OCI-LY1 (cell line): ENCODE data around the gene GSK3B.
"Not testable (repeated sequence)": the region's sequence is repeated elsewhere in the genome, so short reads cannot be mapped to it uniquely, and the experiment has no call there.

ENCODE experiments used
- H2AFZ ChIP-seq: fragments of 200-600 bp; sonication (generic), shearing (Covaris generic); 2 replicates; pipeline ENCODE4 v1.6.0; 2014; ENCODE audit warnings: antibody characterized with exemption, mild to moderate bottlenecking, low read length
- H3F3A ChIP-seq: fragments of 200-600 bp; sonication (generic), shearing (Covaris generic); 2 replicates; pipeline ENCODE4 v1.6.0; 2014; ENCODE audit warnings: mild to moderate bottlenecking, antibody characterized with exemption, low read length, moderate library complexity; ENCODE audit not compliant: insufficient read depth
- H3K27ac ChIP-seq: fragments of 200-600 bp; sonication (generic); 2 replicates; pipeline ENCODE4 v1.5.1; 2014; ENCODE audit warnings: low read length, mixed run types, mild to moderate bottlenecking, low read depth; ENCODE audit not compliant: poor library complexity, severe bottlenecking
- H3K27me3 ChIP-seq: fragments of 200-600 bp; sonication (generic); 2 replicates; pipeline ENCODE4 v1.6.0; 2014; ENCODE audit warnings: antibody characterized with exemption, mild to moderate bottlenecking, low read length, moderate library complexity; ENCODE audit not compliant: insufficient read depth
- H3K36me3 ChIP-seq: fragments of 200-600 bp; sonication (generic); 2 replicates; pipeline ENCODE4 v1.6.1; 2014; ENCODE audit warnings: mild to moderate bottlenecking, antibody characterized with exemption, low read length, moderate library complexity, mixed read lengths; ENCODE audit not compliant: insufficient read depth
- H3K4me1 ChIP-seq: fragments of 200-600 bp; sonication (generic); 2 replicates; pipeline ENCODE4 v1.5.1; 2014; ENCODE audit warnings: mild to moderate bottlenecking, low read length, moderate library complexity; ENCODE audit not compliant: insufficient read depth, severe bottlenecking
- H3K4me2 ChIP-seq: fragments of 200-600 bp; sonication (generic), shearing (Covaris generic); 2 replicates; pipeline ENCODE4 v1.6.1; 2014; ENCODE audit warnings: low read length
- H3K4me3 ChIP-seq: fragments of 200-600 bp; sonication (generic); 2 replicates; pipeline ENCODE4 v1.5.1; 2014; ENCODE audit warnings: low read length, low read depth, mild to moderate bottlenecking, mixed read lengths; ENCODE audit not compliant: poor library complexity, severe bottlenecking
- H3K79me2 ChIP-seq: fragments of 200-600 bp; shearing (Covaris generic); 2 replicates; pipeline ENCODE4 v1.6.1; 2016; ENCODE audit warnings: mixed run types, low read length, mixed read lengths; ENCODE audit not compliant: insufficient read depth
- H3K9ac ChIP-seq: fragments of 200-600 bp; sonication (generic), shearing (Covaris generic); 2 replicates; pipeline ENCODE4 v1.6.1; 2014; ENCODE audit warnings: mild to moderate bottlenecking, low read length, mixed read lengths
- H3K9me2 ChIP-seq: fragments of 200-600 bp; sonication (generic), shearing (Covaris generic); 2 replicates; pipeline ENCODE4 v1.6.1; 2014; ENCODE audit warnings: low read depth, mild to moderate bottlenecking, low read length, mixed read lengths
- H3K9me3 ChIP-seq: fragments of 200-600 bp; shearing (Covaris generic); 2 replicates; pipeline ENCODE4 v1.6.1; 2014; ENCODE audit warnings: low read length, mixed read lengths
- H4K20me1 ChIP-seq: fragments of 200-600 bp; sonication (generic), shearing (Covaris generic); 2 replicates; pipeline ENCODE4 v1.6.0; 2016; ENCODE audit warnings: mild to moderate bottlenecking, low read length; ENCODE audit not compliant: insufficient read depth
- EZH2 ChIP-seq: fragments of 200-600 bp; sonication (generic), shearing (Covaris generic); IDR thresholded peaks from 2 replicates; pipeline ENCODE4 v1.8.0; 2017; ENCODE audit warnings: borderline replicate concordance, mixed run types, mild to moderate bottlenecking, antibody characterized with exemption, low read length, moderate library complexity, mixed read lengths
- TF ChIP-seq, protein P1 (sequence below): fragments of 200-600 bp; sonication (generic), shearing (Covaris generic); IDR thresholded peaks from 2 replicates; pipeline ENCODE4 v1.5.1; 2017; ENCODE audit warnings: mild to moderate bottlenecking, antibody characterized with exemption, low read length, moderate library complexity, mixed read lengths

Gene GSK3B

DNA sequence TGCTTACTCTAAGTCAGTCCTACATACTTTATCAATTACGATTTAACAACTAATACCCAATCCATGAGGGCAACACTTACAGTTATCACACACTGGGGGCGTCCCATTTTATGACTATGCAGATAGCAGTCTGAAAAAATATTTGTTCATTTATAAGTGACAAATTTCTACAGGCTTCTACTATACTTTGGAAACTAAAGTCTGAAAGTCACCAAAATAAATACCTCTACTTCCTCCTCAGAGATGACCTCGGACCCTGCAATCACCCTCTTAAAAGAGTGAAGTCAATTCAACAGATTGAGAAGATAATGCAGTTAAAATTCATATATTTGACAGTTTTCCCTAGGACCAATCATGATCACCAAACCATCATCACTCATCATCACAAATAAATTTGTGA lies 76.6 kb downstream of the GSK3B start:
- Histone ChIP-seq H3K4me1 (peaks cover 22% of the 10 kb centered on the region), H3K9me3 (no peaks in the 10 kb centered on the region), H3K9me2 (no peaks in the 10 kb centered on the region), H3K27me3 (no peaks in the 10 kb centered on the region), H3K36me3 (no peaks in the 10 kb centered on the region), H3K27ac (no peak overlapping the region), H3K4me2 (no peak overlapping the region), H3K9ac (no peak overlapping the region), H2AFZ (no peak overlapping the region), H3K4me3 (no peak overlapping the region), H3F3A (no peaks in the 10 kb centered on the region), H3K79me2 (peaks cover 92% of the 10 kb centered on the region), H4K20me1 (no peaks in the 10 kb centered on the region)
- TF ChIP-seq, protein P1, sequence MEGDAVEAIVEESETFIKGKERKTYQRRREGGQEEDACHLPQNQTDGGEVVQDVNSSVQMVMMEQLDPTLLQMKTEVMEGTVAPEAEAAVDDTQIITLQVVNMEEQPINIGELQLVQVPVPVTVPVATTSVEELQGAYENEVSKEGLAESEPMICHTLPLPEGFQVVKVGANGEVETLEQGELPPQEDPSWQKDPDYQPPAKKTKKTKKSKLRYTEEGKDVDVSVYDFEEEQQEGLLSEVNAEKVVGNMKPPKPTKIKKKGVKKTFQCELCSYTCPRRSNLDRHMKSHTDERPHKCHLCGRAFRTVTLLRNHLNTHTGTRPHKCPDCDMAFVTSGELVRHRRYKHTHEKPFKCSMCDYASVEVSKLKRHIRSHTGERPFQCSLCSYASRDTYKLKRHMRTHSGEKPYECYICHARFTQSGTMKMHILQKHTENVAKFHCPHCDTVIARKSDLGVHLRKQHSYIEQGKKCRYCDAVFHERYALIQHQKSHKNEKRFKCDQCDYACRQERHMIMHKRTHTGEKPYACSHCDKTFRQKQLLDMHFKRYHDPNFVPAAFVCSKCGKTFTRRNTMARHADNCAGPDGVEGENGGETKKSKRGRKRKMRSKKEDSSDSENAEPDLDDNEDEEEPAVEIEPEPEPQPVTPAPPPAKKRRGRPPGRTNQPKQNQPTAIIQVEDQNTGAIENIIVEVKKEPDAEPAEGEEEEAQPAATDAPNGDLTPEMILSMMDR, result no peak
- TF ChIP-seq EZH2, result no peak

DNA sequence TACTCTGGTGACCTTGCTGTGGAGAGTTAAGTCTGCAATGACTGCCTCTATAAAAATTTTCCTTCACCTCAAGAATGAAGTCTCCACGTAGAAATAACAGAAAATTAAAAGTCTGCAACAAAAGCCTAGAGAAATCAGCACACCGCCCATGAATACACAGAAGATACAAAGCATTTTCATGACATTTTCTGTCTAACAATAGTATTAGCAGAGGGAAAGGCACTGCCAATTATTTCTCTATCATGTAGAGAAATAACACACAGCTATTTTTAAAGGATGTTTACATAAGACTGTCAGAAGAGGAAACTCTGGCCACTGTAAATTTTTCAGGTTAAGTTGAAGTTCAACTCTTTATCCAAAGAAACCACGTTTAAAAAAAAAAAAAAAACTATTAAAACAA lies 80.8 kb downstream of the GSK3B start:
- 0 out of 2 replicates have a peak, but pooled peaks cover 2% of the 10 kb centered on the region for H4K20me1 ChIP-seq

DNA sequence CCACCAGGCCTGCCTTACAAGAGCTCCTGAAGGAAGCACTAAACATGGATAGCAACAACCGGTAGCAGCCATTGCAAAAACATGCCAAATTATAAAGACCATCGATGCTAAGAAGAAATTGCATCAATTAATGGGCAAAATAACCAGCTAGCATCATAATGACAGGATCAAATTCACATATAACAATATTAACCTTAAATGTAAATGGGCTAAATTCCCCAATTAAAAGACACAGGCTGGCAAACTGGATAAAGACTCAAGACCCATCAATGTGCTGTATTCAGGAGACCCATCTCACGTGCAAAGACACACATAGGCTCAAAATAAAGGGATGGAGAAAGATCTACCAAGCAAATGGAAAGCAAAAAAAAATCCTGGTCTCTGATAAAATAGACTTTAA lies 88.5 kb downstream of the GSK3B start:
- not testable (repeated sequence) for H3K36me3 ChIP-seq, H3K9me3 ChIP-seq, H3K4me2 ChIP-seq, H3K9me2 ChIP-seq, H3K4me3 ChIP-seq, H3K27ac ChIP-seq, H4K20me1 ChIP-seq, H3K9ac ChIP-seq, H3F3A ChIP-seq, H2AFZ ChIP-seq, H3K27me3 ChIP-seq, H3K4me1 ChIP-seq
- H3K79me2 ChIP-seq, result peaks cover 55% of the 10 kb centered on the region

More for the DNA sequence above, 80.8 kb downstream of the GSK3B start:
- Histone ChIP-seq H3K27ac (no peak overlapping the region), H3K9ac (no peak overlapping the region), H3K79me2 (peaks cover 88% of the 10 kb centered on the region), H3K4me1 (peaks cover 17% of the 10 kb centered on the region), H3F3A (no peaks in the 10 kb centered on the region), H3K9me3 (0 out of 2 replicates have a peak, but pooled peaks cover 3% of the 10 kb centered on the region), H3K36me3 (no peaks in the 10 kb centered on the region), H3K4me2 (no peak overlapping the region), H2AFZ (no peak overlapping the region), H3K9me2 (no peaks in the 10 kb centered on the region), H3K4me3 (no peak overlapping the region), H3K27me3 (no peaks in the 10 kb centered on the region)
- TF ChIP-seq EZH2, result no peak
- TF ChIP-seq, protein P1, result no peak

DNA sequence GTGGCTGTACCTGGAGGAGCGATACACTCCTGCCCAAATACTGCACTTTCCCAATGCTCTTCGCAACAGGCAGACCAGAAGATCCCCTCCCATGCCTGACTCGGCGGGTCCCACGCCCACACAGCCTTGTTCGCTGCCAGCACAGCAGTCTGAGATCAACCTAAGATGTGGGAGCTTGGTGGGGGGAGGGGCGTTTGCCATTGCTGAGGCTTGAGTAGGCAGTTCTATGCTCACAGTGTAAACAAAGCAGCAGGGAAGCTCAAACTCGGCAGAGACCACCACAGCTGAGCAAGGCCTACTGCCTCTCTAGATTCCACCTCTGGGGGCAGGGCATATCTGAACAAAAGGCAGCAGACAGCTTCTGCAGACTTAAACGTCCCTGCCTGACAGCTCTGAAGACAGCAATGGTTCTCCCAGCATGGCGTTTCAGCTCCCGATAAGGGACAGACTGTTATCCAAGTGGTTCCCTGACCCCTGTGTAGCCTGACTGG lies 90.2 kb downstream of the GSK3B start:
- peaks cover 48% of the 10 kb centered on the region for H3K79me2 ChIP-seq
- H3F3A ChIP-seq, H3K4me2 ChIP-seq, H3K9me3 ChIP-seq, H3K9me2 ChIP-seq, H3K27me3 ChIP-seq, H2AFZ ChIP-seq, H3K27ac ChIP-seq, H4K20me1 ChIP-seq, H3K4me3 ChIP-seq, H3K4me1 ChIP-seq, H3K9ac ChIP-seq: not testable (repeated sequence)
- H3K36me3 ChIP-seq, result peaks cover 19% of the 10 kb centered on the region
